Limb (tissue), 2 donors: Measurements from ENCODE around the gene DNM2.
"Not testable (repeated sequence)": the region's sequence is repeated elsewhere in the genome, so short reads cannot be mapped to it uniquely, and the experiment has no call there.

ENCODE experiments used
- DNase-seq, 2 donors: peaks; one replicate each; pipeline ENCODE4 v3.0.0-alpha.2; 2016; ENCODE audit errors: extremely low spot score in 2 of 2

The DNM2 gene

GRCh38 chr19:10717356-10718204, at the start of gene DNM2:
Gene DNM2, plus strand, starts transcription at chr19:10718079. Its CDS starts 164 bp downstream, at chr19:10718243.
- peak; percentile 98 to 100 for DNase-seq

- no peak for DNase-seq
These were observed 48.6 kb upstream of the DNM2 start for GRCh38 chr19:10669246-10669645.

GRCh38 chr19:10670182-10670581, 47.7 kb upstream of the DNM2 start:
- no peak for DNase-seq

- no peak for DNase-seq
These were observed 46.7 kb upstream of the DNM2 start for GRCh38 chr19:10670876-10671804.

GRCh38 chr19:10671922-10672321, 46.0 kb upstream of the DNM2 start:
- not testable (repeated sequence) for DNase-seq

- not testable (repeated sequence) for DNase-seq
These were observed 42.7 kb upstream of the DNM2 start for GRCh38 chr19:10675214-10675613.

GRCh38 chr19:10677751-10678150, 40.1 kb upstream of the DNM2 start:
- no peak for DNase-seq

GRCh38 chr19:10678813-10679212, 39.1 kb upstream of the DNM2 start:
- DNase-seq, result no peak

GRCh38 chr19:10679743-10680142, 38.1 kb upstream of the DNM2 start:
- DNase-seq, result no peak

GRCh38 chr19:10680545-10681135, 37.2 kb upstream of the DNM2 start:
- no peak for DNase-seq

- no peak for DNase-seq
These were observed 36.2 kb upstream of the DNM2 start for GRCh38 chr19:10681658-10682057.

GRCh38 chr19:10682397-10683063, 35.3 kb upstream of the DNM2 start:
- DNase-seq, result no peak

GRCh38 chr19:10683064-10683426, 34.8 kb upstream of the DNM2 start:
- DNase-seq, result no peak

GRCh38 chr19:10683582-10683981, 34.3 kb upstream of the DNM2 start:
- no peak for DNase-seq

GRCh38 chr19:10685210-10685609, 32.7 kb upstream of the DNM2 start:
- no peak for DNase-seq

- DNase-seq, result no peak
These were observed 31.7 kb upstream of the DNM2 start for GRCh38 chr19:10686193-10686592.

GRCh38 chr19:10686661-10687517, 31.0 kb upstream of the DNM2 start:
- no peak for DNase-seq

GRCh38 chr19:10687518-10688288, 30.2 kb upstream of the DNM2 start:
- DNase-seq, result no peak

- DNase-seq, result no peak
These were observed 29.2 kb upstream of the DNM2 start for GRCh38 chr19:10688545-10689280.
